Smooth muscle cell (in vitro differentiated cells): ENCODE data around the gene KRAS. TPM values are rescaled to one million over a fixed set of nuclear protein-coding genes. Genes with fewer than 3 reads are reported as not detected.

Experiments
- DNase-seq: peaks from one replicate; lab custom pipeline; 2025; ENCODE audit not compliant: unreplicated experiment; lab: John Stamatoyannopoulos, UW
- H2AFZ ChIP-seq: fragments of 200-600 bp; sonication (generic); 2 replicates; pipeline ENCODE4 v1.6.0; 2016; ENCODE audit warnings: antibody characterized with exemption, low read depth, mild to moderate bottlenecking
- H3F3A ChIP-seq: fragments of 200-600 bp; sonication (generic); 2 replicates; pipeline ENCODE4 v1.6.0; 2017; ENCODE audit warnings: antibody characterized with exemption, low read depth
- H3K27ac ChIP-seq: fragments of 200-600 bp; sonication (generic); 2 replicates; pipeline ENCODE4 v1.5.1; 2016; ENCODE audit warnings: low read depth, mild to moderate bottlenecking
- H3K27me3 ChIP-seq: fragments of 200-600 bp; sonication (generic); 2 replicates; pipeline ENCODE4 v1.6.1; 2016; ENCODE audit warnings: low read depth, mild to moderate bottlenecking
- H3K36me3 ChIP-seq: fragments of 200-600 bp; sonication (generic); 2 replicates; pipeline ENCODE4 v1.5.1; 2016; ENCODE audit warnings: low read depth
- H3K4me1 ChIP-seq: fragments of 200-600 bp; sonication (generic); 2 replicates; pipeline ENCODE4 v1.5.1; 2016; ENCODE audit warnings: low read depth
- H3K4me2 ChIP-seq: fragments of 200-600 bp; sonication (generic); 2 replicates; pipeline ENCODE4 v1.6.0; 2016; ENCODE audit warnings: mild to moderate bottlenecking
- H3K4me3 ChIP-seq: fragments of 200-600 bp; sonication (generic); 2 replicates; pipeline ENCODE4 v1.5.1; 2016; ENCODE audit warnings: mild to moderate bottlenecking
- H3K79me2 ChIP-seq: fragments of 200-600 bp; sonication (generic); 2 replicates; pipeline ENCODE4 v1.6.0; 2016; ENCODE audit warnings: low read depth, mild to moderate bottlenecking
- H3K9ac ChIP-seq: fragments of 200-600 bp; sonication (generic); 2 replicates; pipeline ENCODE4 v1.6.0; 2016; ENCODE audit warnings: low read depth
- H3K9me3 ChIP-seq: fragments of 200-600 bp; sonication (generic); replicated peaks from 2 replicates; pipeline ENCODE4 v1.5.1; 2016; ENCODE audit warnings: low read depth
- H4K20me1 ChIP-seq: fragments of 200-600 bp; sonication (generic); 2 replicates; pipeline ENCODE4 v1.6.0; 2016; ENCODE audit warnings: low read depth
- WGBS: methylation state at CpG from one replicate; pipeline ENCODE4 v1.1.7; 2016; ENCODE audit warnings: low lambda C conversion rate; 5-methylcytosine and 5-hydroxymethylcytosine counted together
- polyA plus RNA-seq: library from polyadenylated mRNA; unstranded; fragments of >200 nt; fragmentation: Nextera tagmentation; extraction: Ambion mirVana; gene quantifications from 2 replicates; pipeline ENCODE4 v1.2.1, GENCODE V29; 2016
- total RNA-seq: library from RNA; depleted of rRNA; stranded (reverse); fragments of >200 nt; gene quantifications from 2 replicates; pipeline ENCODE4 v1.2.3, GENCODE V29; 2014
- TF ChIP-seq, protein P1 (sequence below): fragments of 200-600 bp; sonication (generic); IDR thresholded peaks from 2 replicates; pipeline ENCODE4 v1.5.1; 2017; ENCODE audit warnings: borderline replicate concordance, mild to moderate bottlenecking, antibody characterized with exemption; ENCODE audit not compliant: insufficient read depth, poor library complexity, severe bottlenecking

Gene KRAS
- total and polyA plus RNA-seq, 2 experiments from 2014 or later = 15.5 to 17.1 TPM

DNA sequence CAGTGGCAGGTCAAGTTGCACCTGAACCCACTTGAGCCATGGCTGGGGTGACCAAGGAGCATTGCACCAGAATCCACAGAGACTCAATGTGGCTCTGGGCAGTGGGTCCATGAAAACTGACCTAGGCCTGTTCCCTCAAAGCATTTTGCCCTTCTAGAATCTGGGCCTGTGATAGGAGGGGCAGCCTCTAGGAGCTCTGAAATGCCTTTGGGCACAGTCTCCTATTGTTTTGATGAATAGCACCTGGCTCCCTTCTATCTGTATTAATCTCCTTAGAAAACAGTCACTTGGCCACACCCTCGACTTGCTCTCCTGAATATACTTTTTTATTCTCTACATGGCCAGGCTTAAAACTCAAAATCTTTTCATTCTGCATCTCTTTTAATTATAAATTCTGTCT, 14.1 kb upstream of the KRAS start:
- Histone ChIP-seq H3K4me1 (peaks cover 13% of the 10 kb centered on the region), H4K20me1 (no peaks in the 10 kb centered on the region), H3K9me3 (no peaks in the 10 kb centered on the region), H3K4me2 (no peak overlapping the region), H3K79me2 (no peaks in the 10 kb centered on the region), H2AFZ (no peak overlapping the region), H3K27ac (no peak overlapping the region), H3K36me3 (no peaks in the 10 kb centered on the region), H3K4me3 (no peak overlapping the region), H3F3A (no peaks in the 10 kb centered on the region), H3K27me3 (no peaks in the 10 kb centered on the region), H3K9ac (no peak overlapping the region)
- no peak for DNase-seq
- 72% methylated on average over 1 of the region's 1 CpG for WGBS
- TF ChIP-seq, protein P1, sequence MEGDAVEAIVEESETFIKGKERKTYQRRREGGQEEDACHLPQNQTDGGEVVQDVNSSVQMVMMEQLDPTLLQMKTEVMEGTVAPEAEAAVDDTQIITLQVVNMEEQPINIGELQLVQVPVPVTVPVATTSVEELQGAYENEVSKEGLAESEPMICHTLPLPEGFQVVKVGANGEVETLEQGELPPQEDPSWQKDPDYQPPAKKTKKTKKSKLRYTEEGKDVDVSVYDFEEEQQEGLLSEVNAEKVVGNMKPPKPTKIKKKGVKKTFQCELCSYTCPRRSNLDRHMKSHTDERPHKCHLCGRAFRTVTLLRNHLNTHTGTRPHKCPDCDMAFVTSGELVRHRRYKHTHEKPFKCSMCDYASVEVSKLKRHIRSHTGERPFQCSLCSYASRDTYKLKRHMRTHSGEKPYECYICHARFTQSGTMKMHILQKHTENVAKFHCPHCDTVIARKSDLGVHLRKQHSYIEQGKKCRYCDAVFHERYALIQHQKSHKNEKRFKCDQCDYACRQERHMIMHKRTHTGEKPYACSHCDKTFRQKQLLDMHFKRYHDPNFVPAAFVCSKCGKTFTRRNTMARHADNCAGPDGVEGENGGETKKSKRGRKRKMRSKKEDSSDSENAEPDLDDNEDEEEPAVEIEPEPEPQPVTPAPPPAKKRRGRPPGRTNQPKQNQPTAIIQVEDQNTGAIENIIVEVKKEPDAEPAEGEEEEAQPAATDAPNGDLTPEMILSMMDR = no peak

DNA sequence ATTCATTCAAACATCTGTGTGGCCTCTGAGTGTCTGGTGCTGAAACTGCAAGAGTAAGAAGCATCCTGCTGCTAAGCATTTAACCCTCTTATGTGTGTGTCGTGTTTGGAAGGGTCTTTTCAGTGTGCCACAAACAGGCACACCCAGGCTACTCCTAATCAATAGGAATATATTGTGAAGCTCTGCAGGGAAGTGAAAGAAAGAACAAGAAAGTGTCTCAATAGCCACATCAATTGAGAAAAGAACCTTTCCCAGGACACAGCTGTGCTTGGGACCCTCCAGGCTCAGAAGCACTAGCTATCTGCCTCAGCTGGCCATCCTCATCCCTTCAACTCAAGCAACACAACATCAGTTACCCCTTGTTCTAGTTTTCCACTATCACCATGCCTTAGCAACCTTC, 13.4 kb upstream of the KRAS start:
- H3K4me2 ChIP-seq = no peak overlapping the region
- H3F3A ChIP-seq = no peaks in the 10 kb centered on the region
- no peak overlapping the region for H3K4me3 ChIP-seq
- H3K27ac ChIP-seq = no peak overlapping the region
- TF ChIP-seq, protein P1 = no peak
- no peaks in the 10 kb centered on the region for H3K9me3 ChIP-seq
- no peak overlapping the region for H2AFZ ChIP-seq
- peaks cover 13% of the 10 kb centered on the region for H3K4me1 ChIP-seq
- no peak for DNase-seq
- no peaks in the 10 kb centered on the region for H3K27me3 ChIP-seq
- H3K79me2 ChIP-seq = no peaks in the 10 kb centered on the region
- H3K9ac ChIP-seq = no peak overlapping the region
- no peaks in the 10 kb centered on the region for H3K36me3 ChIP-seq
- 78% methylated on average over 1 of the region's 1 CpG for WGBS
- no peaks in the 10 kb centered on the region for H4K20me1 ChIP-seq

DNA sequence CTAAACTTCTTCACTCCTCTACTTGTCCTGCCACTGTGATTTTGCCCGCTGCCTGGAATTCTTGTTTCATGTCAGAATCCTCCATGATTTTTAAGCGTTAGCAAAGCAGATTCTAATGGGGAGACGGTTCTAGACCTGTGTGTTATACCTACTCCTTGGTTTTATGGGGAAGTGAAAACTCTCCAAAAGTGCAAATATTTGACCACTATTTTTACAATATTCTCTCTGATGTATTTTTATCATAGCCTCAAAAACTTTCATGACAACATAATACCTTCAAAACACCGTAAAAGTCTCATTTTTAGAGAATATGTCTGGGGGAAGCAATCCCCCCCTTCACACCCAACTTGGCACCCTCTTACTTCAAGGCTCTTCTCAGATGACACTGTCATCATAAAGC, 12.9 kb upstream of the KRAS start:
- Histone ChIP-seq H3K4me3 (no peak overlapping the region), H3K27ac (no peak overlapping the region), H3K79me2 (no peaks in the 10 kb centered on the region), H3K36me3 (no peaks in the 10 kb centered on the region), H3K4me1 (peaks cover 13% of the 10 kb centered on the region), H3K9me3 (no peaks in the 10 kb centered on the region), H3F3A (no peaks in the 10 kb centered on the region), H3K4me2 (no peak overlapping the region), H2AFZ (no peak overlapping the region), H4K20me1 (no peaks in the 10 kb centered on the region), H3K9ac (no peak overlapping the region), H3K27me3 (no peaks in the 10 kb centered on the region)
- DNase-seq = no peak
- 98% methylated on average over 4 of the region's 4 CpGs for WGBS
- TF ChIP-seq, protein P1 = no peak

DNA sequence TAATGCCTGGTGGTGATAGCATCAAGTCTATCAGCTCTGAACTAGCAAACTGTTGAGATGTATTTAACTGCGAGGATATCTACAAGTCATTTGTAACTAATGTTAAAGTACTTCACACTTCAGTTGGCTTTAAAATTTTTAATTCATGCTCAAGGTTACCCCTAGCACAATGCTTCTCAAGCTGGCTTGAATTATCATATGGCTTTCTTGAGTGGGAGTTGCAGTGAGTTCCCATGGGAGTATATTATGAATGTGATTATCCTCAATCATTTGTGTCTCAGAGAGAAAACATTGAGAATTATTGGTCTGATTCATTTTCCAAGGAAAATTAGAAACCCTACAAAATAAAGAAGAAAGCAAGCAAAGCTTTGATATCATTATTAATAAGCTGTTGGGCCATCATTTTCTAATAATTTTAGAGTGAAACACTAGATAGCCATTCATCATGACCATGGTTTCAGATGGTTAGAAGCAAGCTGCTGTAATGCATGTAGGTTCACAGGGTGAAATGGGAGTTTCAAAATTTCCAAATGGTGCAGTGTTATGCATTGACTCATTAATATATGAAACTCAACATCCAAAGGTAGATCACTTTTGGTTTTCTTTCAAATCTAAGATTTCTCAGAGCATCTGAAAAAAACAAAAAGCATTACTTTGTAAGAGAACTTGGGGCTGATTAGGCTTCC, 11.8 kb upstream of the KRAS start:
- Histone ChIP-seq H3K9ac (no peak overlapping the region), H3K4me2 (no peak overlapping the region), H3K27me3 (no peaks in the 10 kb centered on the region), H3K9me3 (no peaks in the 10 kb centered on the region), H4K20me1 (no peaks in the 10 kb centered on the region), H3K4me3 (no peak overlapping the region), H3K27ac (no peak overlapping the region), H3K79me2 (no peaks in the 10 kb centered on the region), H3K4me1 (peaks cover 13% of the 10 kb centered on the region), H2AFZ (no peak overlapping the region), H3F3A (no peaks in the 10 kb centered on the region), H3K36me3 (no peaks in the 10 kb centered on the region)
- no peak for DNase-seq
- whole genome bisulfite sequencing = 89% methylated on average over 1 of the region's 1 CpG
- TF ChIP-seq, protein P1 = no peak
